HG02970 (cell line): ENCODE data around the gene KCNN2.

Experiments used
- ATAC-seq: cut with Tn5 transposase; IDR thresholded peaks from one replicate; pipeline ENCODE4 v1.9.1; 2021; ENCODE audit warnings: mild to moderate bottlenecking, moderate library complexity, moderate number of reproducible peaks; ENCODE audit not compliant: unreplicated experiment, low FRiP score

KCNN2 gene

GRCh38 chr5:114477816-114478334 lies 116.0 kb downstream of the KCNN2 start:
- no peak for ATAC-seq

GRCh38 chr5:114500756-114501155 lies 138.9 kb downstream of the KCNN2 start:
- no peak for ATAC-seq

GRCh38 chr5:114504560-114504959 lies 142.7 kb downstream of the KCNN2 start:
- ATAC-seq: no peak

GRCh38 chr5:114524221-114524620 lies 162.4 kb downstream of the KCNN2 start:
- no peak for ATAC-seq

DNA sequence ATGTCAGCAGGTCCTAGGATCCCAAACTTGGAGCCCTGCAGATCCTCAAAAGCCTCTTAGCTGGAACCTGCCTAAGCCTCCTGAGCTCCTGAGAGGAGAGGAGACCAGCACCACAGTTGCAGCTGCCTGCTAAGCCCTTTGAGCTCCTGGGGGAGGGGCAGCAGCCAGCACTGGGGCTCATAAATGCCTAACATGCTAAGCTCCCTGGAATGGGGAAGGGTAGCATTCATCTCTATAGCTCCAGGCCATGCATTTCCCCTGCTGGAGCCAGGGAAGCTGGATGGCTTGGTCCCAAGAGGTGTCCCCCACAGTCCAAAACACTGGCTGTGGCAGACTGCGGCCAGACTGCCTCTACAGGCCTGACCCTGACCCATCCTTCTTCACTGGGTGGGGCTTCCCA lies 182.7 kb downstream of the KCNN2 start:
- no peak for ATAC-seq
